LNCaP clone FGC (cell line): ENCODE results near the gene REG4.
"Not testable (repeated sequence)": the region's sequence is repeated elsewhere in the genome, so short reads cannot be mapped to it uniquely, and the experiment has no call there.

Experiments used
- DNase-seq: peaks from one replicate; pipeline ENCODE4 v3.0.0-alpha.2; 2011; ENCODE audit warnings: low read depth
- H3K4me3 ChIP-seq: 2 replicates; pipeline ENCODE4 v1.5.1; 2011; ENCODE audit warnings: mild to moderate bottlenecking, low read depth, low read length, control low read depth
- TF ChIP-seq, protein P1 (sequence below): IDR thresholded peaks from 2 replicates; pipeline ENCODE4 v1.5.1; 2012; ENCODE audit warnings: mild to moderate bottlenecking; ENCODE audit not compliant: control insufficient read depth, insufficient read depth; ENCODE audit errors: extremely low read depth

The REG4 gene

DNA sequence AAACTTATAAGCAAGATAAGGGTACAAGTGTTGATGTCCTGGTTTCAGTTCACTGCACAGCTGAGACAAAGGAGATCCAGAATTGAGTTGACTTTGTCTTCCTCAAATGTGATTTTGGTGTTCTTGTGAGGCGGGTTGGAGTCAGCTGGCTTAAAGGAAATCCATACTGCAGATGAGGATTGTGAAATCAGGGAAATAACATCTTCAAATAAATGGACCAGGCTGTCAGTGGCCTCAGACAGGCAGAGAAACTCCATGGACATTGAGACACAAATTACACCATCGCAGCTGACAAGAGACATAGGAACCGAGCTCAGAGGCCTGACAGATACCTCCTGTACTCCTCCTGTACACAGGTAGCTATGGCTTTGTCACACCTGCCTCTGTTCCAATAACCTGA is 27.0 kb upstream of the REG4 start:
- no peak for DNase-seq
- H3K4me3 ChIP-seq, result no peak overlapping the region
- TF ChIP-seq, protein P1, sequence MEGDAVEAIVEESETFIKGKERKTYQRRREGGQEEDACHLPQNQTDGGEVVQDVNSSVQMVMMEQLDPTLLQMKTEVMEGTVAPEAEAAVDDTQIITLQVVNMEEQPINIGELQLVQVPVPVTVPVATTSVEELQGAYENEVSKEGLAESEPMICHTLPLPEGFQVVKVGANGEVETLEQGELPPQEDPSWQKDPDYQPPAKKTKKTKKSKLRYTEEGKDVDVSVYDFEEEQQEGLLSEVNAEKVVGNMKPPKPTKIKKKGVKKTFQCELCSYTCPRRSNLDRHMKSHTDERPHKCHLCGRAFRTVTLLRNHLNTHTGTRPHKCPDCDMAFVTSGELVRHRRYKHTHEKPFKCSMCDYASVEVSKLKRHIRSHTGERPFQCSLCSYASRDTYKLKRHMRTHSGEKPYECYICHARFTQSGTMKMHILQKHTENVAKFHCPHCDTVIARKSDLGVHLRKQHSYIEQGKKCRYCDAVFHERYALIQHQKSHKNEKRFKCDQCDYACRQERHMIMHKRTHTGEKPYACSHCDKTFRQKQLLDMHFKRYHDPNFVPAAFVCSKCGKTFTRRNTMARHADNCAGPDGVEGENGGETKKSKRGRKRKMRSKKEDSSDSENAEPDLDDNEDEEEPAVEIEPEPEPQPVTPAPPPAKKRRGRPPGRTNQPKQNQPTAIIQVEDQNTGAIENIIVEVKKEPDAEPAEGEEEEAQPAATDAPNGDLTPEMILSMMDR, result no peak

DNA sequence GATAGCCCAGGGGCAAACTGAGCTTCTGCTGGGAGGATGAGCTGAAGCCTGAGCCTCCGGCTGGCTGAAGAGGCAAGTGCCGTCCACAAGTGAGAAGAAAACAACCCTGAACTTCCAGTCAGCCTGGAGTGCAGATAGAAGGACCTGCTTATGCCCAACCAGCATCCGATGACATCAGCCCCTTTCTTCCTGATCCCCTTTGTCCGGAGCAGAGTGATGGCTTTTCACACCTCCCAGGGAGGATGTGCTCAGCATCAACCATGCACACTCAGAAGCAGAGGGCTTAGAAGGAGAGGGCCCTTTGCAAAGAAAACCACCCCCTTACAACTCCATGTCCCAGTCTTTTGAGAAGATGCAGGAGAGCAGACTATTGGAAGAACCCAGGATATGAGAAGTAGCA is 23.7 kb upstream of the REG4 start:
- TF ChIP-seq, protein P1, result no peak
- DNase-seq, result no peak
- H3K4me3 ChIP-seq, result no peak overlapping the region

DNA sequence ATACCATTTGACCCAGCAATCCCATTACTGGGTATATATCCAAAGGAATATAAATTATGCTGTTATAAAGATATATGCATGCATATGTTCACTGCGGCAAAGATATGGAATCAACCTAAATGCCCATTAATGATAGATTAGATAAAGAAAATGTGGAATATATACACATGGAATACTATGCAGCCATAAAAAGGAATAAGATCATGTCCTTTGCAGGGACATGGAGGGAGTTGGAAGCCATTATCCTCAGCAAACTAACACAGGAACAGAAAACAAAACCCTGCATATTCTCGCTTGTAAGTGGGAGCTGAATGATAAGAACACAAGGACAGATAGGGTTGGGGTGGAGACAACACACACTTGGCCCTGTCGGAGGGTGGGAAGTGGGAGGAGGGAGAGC is 19.8 kb upstream of the REG4 start:
- TF ChIP-seq, protein P1, result no peak
- DNase-seq, result no peak
- H3K4me3 ChIP-seq, result no peak overlapping the region

DNA sequence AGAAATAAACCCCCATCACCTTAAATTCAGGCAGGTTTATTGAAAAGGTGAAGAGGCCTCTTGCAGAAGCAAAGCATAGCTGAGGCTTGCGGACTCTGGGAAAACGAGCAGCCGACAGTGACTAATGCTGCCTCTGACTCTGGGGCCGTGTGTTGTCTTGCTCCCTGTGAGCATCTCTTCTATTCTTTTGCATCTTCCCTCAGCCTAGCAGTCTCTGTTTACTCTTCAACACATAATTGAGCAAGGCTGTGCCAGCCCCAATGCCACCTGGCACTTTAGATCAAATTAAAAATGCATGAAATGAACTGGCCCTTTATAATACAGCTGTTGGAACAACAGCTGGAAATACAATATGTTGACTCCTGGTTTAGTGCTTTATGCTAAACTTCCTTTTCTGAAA is 18.4 kb upstream of the REG4 start:
- no peak for DNase-seq
- no peak overlapping the region for H3K4me3 ChIP-seq
- TF ChIP-seq, protein P1, result no peak

DNA sequence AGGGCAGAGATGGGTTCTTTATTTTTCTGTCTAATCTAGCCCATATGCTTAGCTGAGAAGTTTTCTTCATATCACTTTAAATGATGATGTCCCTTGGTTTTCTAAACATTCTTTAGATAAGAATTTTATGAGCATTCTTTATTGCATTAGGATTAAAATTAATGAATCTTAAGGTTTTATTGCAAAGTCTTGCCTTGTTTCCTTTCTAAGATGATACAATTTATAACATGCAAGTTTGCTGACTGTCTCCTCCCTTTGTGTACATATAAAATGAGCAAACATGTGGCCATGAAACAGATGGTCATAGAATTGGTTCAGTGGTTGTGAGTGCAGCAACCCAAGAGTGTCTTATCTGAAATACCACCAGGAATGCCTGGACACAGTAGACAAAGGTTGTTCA is 17.7 kb upstream of the REG4 start:
- not testable (repeated sequence) for H3K4me3 ChIP-seq, DNase-seq

DNA sequence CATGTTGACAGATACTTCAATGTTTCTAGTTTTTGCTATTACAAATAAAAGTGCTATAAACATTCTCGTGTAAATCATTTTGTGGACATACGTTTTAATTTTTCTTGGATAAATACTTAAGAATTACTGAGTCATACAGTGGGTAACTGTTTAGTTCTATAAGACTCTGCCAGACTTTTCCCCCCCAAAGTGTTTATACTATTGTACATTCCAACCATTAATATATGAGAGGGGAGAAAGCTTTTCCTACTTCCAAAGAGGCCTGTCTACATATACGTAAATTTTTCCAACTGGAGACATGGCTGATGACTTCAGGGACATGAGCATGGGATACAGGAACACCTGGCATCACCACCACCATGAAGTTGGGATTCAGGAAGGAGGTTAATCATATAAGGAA is 17.0 kb upstream of the REG4 start:
- H3K4me3 ChIP-seq, result no peak overlapping the region
- TF ChIP-seq, protein P1, result no peak
- DNase-seq, result no peak

DNA sequence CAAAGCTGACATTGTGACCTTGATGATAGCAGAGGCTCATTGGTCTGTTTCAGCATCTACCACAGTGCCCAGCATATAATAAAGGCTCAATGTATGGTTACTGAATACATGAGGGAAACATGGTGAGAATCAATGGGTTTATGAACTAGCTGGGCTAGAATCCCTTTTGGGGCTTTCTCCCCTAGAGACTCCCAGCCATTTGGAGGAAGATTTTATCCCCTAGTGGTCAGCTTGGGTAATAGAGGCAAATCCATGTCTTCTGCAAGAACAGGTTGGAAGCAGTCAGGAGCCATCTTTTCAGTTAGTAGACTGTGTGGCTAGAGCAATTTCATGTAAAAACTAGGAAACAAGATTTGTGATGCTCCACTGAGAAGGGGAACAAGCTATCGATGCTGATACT is 15.8 kb upstream of the REG4 start:
- TF ChIP-seq, protein P1, result no peak
- no peak for DNase-seq
- H3K4me3 ChIP-seq, result no peak overlapping the region

DNA sequence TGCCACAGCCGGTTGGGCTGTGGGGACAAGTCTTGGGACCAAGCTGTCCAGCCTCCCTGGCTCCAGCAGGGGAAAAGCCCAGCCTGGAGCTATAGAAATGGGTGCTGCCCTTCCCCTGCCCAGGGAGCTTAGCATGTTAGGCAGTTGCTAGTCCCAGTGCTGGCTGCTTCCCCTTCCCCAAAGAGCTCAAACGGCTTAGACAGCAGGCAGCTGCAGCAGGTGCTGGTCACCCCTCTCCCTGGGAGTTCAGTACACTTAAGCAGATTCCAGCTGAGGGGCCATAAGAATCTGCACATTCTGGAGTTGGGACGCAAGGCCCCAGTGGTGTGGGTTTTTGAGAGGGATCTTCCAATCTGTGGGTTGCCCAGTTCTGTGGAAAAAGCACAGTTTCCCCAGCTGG is 11.1 kb upstream of the REG4 start:
- H3K4me3 ChIP-seq, result no peak overlapping the region
- TF ChIP-seq, protein P1, result no peak
- DNase-seq, result no peak
